ENCODE results near the gene ADGRG3. TPM values are rescaled to one million over a fixed set of nuclear protein-coding genes. Genes with fewer than 3 reads are reported as not detected.

The ADGRG3 gene
- total and polyA plus RNA-seq, 2 of the 13 experiments (the other 11 are each of a cell fraction or from before 2014, with no cell fraction given): 2.7 to 11.8 TPM

DNA sequence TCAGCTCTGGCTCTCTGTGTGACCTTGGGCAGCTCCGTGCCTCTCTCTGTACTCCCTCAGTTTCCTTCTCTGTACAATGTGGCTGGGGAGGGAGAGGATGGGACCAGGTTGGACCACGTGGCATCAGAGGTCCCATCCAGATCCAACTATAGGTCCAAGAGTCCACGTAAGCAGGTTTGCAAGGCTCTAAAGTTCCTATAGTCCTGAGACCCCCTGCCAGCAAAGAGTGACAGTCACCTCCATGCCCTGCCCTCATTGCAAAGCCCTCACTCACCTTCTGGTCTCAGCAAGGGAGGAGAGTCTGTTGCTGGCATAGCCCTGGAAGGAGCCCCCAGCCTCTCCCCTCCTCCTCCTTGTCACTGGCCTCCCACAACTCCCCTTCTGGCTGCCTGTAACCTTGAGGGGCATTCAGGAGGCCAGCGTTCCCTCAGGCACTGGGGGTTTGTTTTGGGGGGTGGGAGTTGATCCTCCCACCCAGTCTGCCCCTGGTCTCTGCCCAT is 20.4 kb downstream of the ADGRG3 start (continued):
- TF ChIP-seq POGK (CRISPR knock-in tag; conservative IDR thresholded peaks at IDR 0.05) (no peak), NR2F1 (CRISPR knock-in tag; IDR thresholded peaks at IDR 0.05) (no peak), KMT2A (CRISPR knock-in tag; IDR thresholded peaks at IDR 0.05) (no peak), PTBP1 (IDR thresholded peaks at IDR 0.05; ENCODE audit: low read depth, low read length, poor library complexity, severe bottlenecking) (no peak), CSRNP2 (CRISPR knock-in tag; conservative IDR thresholded peaks at IDR 0.05; ENCODE audit: low read depth) (no peak), SATB2 (CRISPR knock-in tag; IDR thresholded peaks at IDR 0.05) (no peak), HNF1B (CRISPR knock-in tag; IDR thresholded peaks at IDR 0.05) (0 out of 2 replicates have a peak, but pooled peaks have one; percentile 44), ZNF839 (CRISPR knock-in tag; IDR thresholded peaks at IDR 0.05; ENCODE audit: borderline replicate concordance) (no peak), ZFP1 (CRISPR knock-in tag; IDR thresholded peaks at IDR 0.05) (no peak), ZNF205 (CRISPR knock-in tag; IDR thresholded peaks at IDR 0.05) (no peak), SRSF1 (optimal IDR thresholded peaks at IDR 0.05; ENCODE audit: low read depth, low read length) (no peak)
- TF ChIP-seq, protein P1, sequence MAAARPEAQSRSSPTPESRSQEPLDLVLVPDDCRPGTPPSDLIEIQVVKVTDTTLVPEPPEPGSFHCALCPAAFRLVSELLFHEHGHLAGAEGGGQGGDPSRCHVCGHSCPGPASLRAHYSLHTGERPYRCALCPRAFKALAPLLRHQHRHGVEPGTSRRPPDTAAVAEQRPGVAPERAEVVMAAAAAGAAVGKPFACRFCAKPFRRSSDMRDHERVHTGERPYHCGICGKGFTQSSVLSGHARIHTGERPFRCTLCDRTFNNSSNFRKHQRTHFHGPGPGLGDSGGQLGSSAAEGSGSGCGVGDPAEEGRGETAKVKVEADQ (CRISPR knock-in tag; IDR thresholded peaks at IDR 0.05; ENCODE audit: borderline replicate concordance): no peak
- TF ChIP-seq, protein P2, sequence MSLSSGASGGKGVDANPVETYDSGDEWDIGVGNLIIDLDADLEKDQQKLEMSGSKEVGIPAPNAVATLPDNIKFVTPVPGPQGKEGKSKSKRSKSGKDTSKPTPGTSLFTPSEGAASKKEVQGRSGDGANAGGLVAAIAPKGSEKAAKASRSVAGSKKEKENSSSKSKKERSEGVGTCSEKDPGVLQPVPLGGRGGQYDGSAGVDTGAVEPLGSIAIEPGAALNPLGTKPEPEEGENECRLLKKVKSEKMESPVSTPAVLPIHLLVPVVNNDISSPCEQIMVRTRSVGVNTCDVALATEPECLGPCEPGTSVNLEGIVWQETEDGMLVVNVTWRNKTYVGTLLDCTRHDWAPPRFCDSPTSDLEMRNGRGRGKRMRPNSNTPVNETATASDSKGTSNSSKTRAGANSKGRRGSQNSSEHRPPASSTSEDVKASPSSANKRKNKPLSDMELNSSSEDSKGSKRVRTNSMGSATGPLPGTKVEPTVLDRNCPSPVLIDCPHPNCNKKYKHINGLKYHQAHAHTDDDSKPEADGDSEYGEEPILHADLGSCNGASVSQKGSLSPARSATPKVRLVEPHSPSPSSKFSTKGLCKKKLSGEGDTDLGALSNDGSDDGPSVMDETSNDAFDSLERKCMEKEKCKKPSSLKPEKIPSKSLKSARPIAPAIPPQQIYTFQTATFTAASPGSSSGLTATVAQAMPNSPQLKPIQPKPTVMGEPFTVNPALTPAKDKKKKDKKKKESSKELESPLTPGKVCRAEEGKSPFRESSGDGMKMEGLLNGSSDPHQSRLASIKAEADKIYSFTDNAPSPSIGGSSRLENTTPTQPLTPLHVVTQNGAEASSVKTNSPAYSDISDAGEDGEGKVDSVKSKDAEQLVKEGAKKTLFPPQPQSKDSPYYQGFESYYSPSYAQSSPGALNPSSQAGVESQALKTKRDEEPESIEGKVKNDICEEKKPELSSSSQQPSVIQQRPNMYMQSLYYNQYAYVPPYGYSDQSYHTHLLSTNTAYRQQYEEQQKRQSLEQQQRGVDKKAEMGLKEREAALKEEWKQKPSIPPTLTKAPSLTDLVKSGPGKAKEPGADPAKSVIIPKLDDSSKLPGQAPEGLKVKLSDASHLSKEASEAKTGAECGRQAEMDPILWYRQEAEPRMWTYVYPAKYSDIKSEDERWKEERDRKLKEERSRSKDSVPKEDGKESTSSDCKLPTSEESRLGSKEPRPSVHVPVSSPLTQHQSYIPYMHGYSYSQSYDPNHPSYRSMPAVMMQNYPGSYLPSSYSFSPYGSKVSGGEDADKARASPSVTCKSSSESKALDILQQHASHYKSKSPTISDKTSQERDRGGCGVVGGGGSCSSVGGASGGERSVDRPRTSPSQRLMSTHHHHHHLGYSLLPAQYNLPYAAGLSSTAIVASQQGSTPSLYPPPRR (CRISPR knock-in tag; IDR thresholded peaks at IDR 0.05; ENCODE audit: borderline replicate concordance): no peak
- TF ChIP-seq, protein P3, sequence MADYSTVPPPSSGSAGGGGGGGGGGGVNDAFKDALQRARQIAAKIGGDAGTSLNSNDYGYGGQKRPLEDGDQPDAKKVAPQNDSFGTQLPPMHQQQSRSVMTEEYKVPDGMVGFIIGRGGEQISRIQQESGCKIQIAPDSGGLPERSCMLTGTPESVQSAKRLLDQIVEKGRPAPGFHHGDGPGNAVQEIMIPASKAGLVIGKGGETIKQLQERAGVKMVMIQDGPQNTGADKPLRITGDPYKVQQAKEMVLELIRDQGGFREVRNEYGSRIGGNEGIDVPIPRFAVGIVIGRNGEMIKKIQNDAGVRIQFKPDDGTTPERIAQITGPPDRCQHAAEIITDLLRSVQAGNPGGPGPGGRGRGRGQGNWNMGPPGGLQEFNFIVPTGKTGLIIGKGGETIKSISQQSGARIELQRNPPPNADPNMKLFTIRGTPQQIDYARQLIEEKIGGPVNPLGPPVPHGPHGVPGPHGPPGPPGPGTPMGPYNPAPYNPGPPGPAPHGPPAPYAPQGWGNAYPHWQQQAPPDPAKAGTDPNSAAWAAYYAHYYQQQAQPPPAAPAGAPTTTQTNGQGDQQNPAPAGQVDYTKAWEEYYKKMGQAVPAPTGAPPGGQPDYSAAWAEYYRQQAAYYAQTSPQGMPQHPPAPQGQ (CRISPR knock-in tag; IDR thresholded peaks at IDR 0.05; ENCODE audit: borderline replicate concordance): no peak
- TF ChIP-seq, protein P4, sequence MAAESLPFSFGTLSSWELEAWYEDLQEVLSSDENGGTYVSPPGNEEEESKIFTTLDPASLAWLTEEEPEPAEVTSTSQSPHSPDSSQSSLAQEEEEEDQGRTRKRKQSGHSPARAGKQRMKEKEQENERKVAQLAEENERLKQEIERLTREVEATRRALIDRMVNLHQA (CRISPR knock-in tag; IDR thresholded peaks at IDR 0.05): no peak

All from HepG2 (cell line).